WTC11 (cell line): ENCODE measurements around the gene NAXE. TPM values are rescaled to one million over a fixed set of nuclear protein-coding genes. Genes with fewer than 3 reads are reported as not detected.

Experiments used
- ATAC-seq: fragments of 200-7000 bp; cut with Tn5 transposase; 2 replicates; pipeline ENCODE4 v1.10.0; 2021; ENCODE audit warnings: mild to moderate bottlenecking, moderate library complexity
- CTCF ChIA-PET: fragments of 300-600 bp; sonication (Branson Sonifier 250); formaldehyde crosslinking; loops from one replicate; lab custom pipeline; 2021; ENCODE audit warnings: antibody characterized with exemption; lab: Charles Lee
- POLR2A ChIA-PET: fragments of 350-600 bp; sonication (Branson Sonifier 250); formaldehyde crosslinking; loops from one replicate; lab custom pipeline; 2021; ENCODE audit warnings: antibody characterized with exemption; lab: Charles Lee
- DNase-seq: peaks from one replicate; pipeline ENCODE4 v3.0.0; 2021; ENCODE audit warnings: low spot score
- H3K27ac Mint-ChIP-seq: 2 replicates; pipeline ENCODE4 v1.8.0; 2021; ENCODE audit warnings: mixed read lengths
- H3K27me3 Mint-ChIP-seq: 2 replicates; pipeline ENCODE4 v1.8.0; 2021; ENCODE audit warnings: low read depth, mild to moderate bottlenecking, moderate library complexity, mixed read lengths
- H3K36me3 Mint-ChIP-seq: 2 replicates; pipeline ENCODE4 v1.8.0; 2021; ENCODE audit warnings: mixed read lengths
- H3K4me1 Mint-ChIP-seq: 2 replicates; pipeline ENCODE4 v1.8.0; 2022; ENCODE audit warnings: mixed read lengths
- H3K4me3 Mint-ChIP-seq: 2 replicates; pipeline ENCODE4 v1.8.0; 2021; ENCODE audit warnings: mild to moderate bottlenecking, moderate library complexity, mixed read lengths
- H3K9me3 Mint-ChIP-seq: 2 replicates; pipeline ENCODE4 v1.8.0; 2021; ENCODE audit warnings: mixed read lengths
- ATF2 ChIP-seq: sonication (generic); formaldehyde crosslinking; IDR thresholded peaks from 2 replicates; pipeline ENCODE4 v1.8.1; 2022; ENCODE audit warnings: low read depth, missing genetic modification reagents, borderline replicate concordance
- CBFB ChIP-seq: sonication (generic); formaldehyde crosslinking; IDR thresholded peaks from 2 replicates; pipeline ENCODE4 v1.8.1; 2022; ENCODE audit warnings: mild to moderate bottlenecking, low read depth, missing genetic modification reagents
- CDX4 ChIP-seq: fragments of 250-450 bp; sonication (Bioruptor Pico); IDR thresholded peaks from 2 replicates; pipeline ENCODE4 v1.9.0; 2021; ENCODE audit warnings: moderate library complexity, mild to moderate bottlenecking, inconsistent platforms, borderline replicate concordance
- CREM ChIP-seq: sonication (generic); formaldehyde crosslinking; IDR thresholded peaks from 2 replicates; pipeline ENCODE4 v1.8.1; 2022; ENCODE audit warnings: mild to moderate bottlenecking, missing genetic modification reagents, moderate library complexity
- GRHL2 ChIP-seq: fragments of 250-450 bp; sonication (Bioruptor Pico); IDR thresholded peaks from 2 replicates; pipeline ENCODE4 v1.8.0; 2022; ENCODE audit warnings: mild to moderate bottlenecking, moderate library complexity; ENCODE audit not compliant: insufficient replicate concordance, severe bottlenecking
- GTF2I ChIP-seq: fragments of 250-450 bp; sonication (Bioruptor Pico); conservative IDR thresholded peaks from 2 replicates; pipeline ENCODE4 v1.4.0; 2021; ENCODE audit warnings: mild to moderate bottlenecking
- HMGXB4 ChIP-seq: sonication (generic); formaldehyde crosslinking; IDR thresholded peaks from 2 replicates; pipeline ENCODE4 v1.8.1; 2023; ENCODE audit warnings: mild to moderate bottlenecking, moderate library complexity, missing genetic modification reagents
- IRF2 ChIP-seq: sonication (generic); formaldehyde crosslinking; IDR thresholded peaks from 2 replicates; pipeline ENCODE4 v1.8.0; 2022; ENCODE audit warnings: low read depth, missing genetic modification reagents, borderline replicate concordance
- JUN ChIP-seq: sonication (generic); formaldehyde crosslinking; IDR thresholded peaks from 2 replicates; pipeline ENCODE4 v1.8.0; 2023; ENCODE audit warnings: mild to moderate bottlenecking, missing genetic modification reagents
- MAX ChIP-seq: sonication (generic); formaldehyde crosslinking; IDR thresholded peaks from 2 replicates; pipeline ENCODE4 v1.8.0; 2022; ENCODE audit warnings: mild to moderate bottlenecking, missing genetic modification reagents
- MLX ChIP-seq: sonication (generic); formaldehyde crosslinking; IDR thresholded peaks from 2 replicates; pipeline ENCODE4 v1.8.1; 2023; ENCODE audit warnings: mild to moderate bottlenecking, missing genetic modification reagents, moderate library complexity
- NR3C1 ChIP-seq: sonication (generic); formaldehyde crosslinking; conservative IDR thresholded peaks from 2 replicates; pipeline ENCODE4 v1.8.1; 2023; ENCODE audit warnings: low read depth, mild to moderate bottlenecking, missing genetic modification reagents
- ZNF219 ChIP-seq: sonication (generic); formaldehyde crosslinking; IDR thresholded peaks from 2 replicates; pipeline ENCODE4 v1.8.0; 2023; ENCODE audit warnings: missing genetic modification reagents, mild to moderate bottlenecking, borderline replicate concordance
- ZNF396 ChIP-seq: fragments of 250-450 bp; sonication (Bioruptor Pico); IDR thresholded peaks from 2 replicates; pipeline ENCODE4 v1.8.0; 2021; ENCODE audit warnings: mild to moderate bottlenecking, moderate library complexity, borderline replicate concordance
- total RNA-seq: library from RNA; stranded (reverse); gene quantifications from 3 replicates; pipeline ENCODE4 v1.2.3, GENCODE V29; 2021
- TF ChIP-seq, protein P1 (sequence below): sonication (generic); formaldehyde crosslinking; IDR thresholded peaks from 2 replicates; pipeline ENCODE4 v1.8.1; 2022; ENCODE audit warnings: missing genetic modification reagents, borderline replicate concordance
- TF ChIP-seq, protein P2 (sequence below): sonication (generic); formaldehyde crosslinking; IDR thresholded peaks from 2 replicates; pipeline ENCODE4 v1.8.0; 2023; ENCODE audit warnings: missing genetic modification reagents, mild to moderate bottlenecking, borderline replicate concordance

Gene NAXE
- total RNA-seq, 1 experiment from 2014 or later: 81.6 TPM

- TF ChIP-seq CDX4 (no peak), MAX (CRISPR knock-in tag) (no peak), GRHL2 (no peak), NR3C1 (CRISPR knock-in tag) (no peak)
Measured at GRCh38 chr1:156547434-156547833, 44.1 kb upstream of the NAXE start (continued).

GRCh38 chr1:156547982-156548381 is 43.6 kb upstream of the NAXE start:
- DNase-seq (no peak), ATAC-seq (no peak)
- ChIA-PET CTCF (interaction anchor here (0.6 kb wide), 1 partner anchor 162 kb away, joined by 3 read pairs; no protein-coding TSS in a partner anchor), POLR2A (no interaction called here)
- no peaks in the 10 kb centered on the region for H3K27me3 Mint-ChIP-seq
- H3K27ac Mint-ChIP-seq: no peak overlapping the region
- H3K9me3 Mint-ChIP-seq: no peaks in the 10 kb centered on the region
- peaks cover 14% of the 10 kb centered on the region for H3K36me3 Mint-ChIP-seq
- H3K4me1 Mint-ChIP-seq: no peaks in the 10 kb centered on the region
- H3K4me3 Mint-ChIP-seq: no peak overlapping the region
- TF ChIP-seq GTF2I (CRISPR knock-in tag): no peak
- TF ChIP-seq CREM (CRISPR knock-in tag): no peak
- TF ChIP-seq, protein P1, sequence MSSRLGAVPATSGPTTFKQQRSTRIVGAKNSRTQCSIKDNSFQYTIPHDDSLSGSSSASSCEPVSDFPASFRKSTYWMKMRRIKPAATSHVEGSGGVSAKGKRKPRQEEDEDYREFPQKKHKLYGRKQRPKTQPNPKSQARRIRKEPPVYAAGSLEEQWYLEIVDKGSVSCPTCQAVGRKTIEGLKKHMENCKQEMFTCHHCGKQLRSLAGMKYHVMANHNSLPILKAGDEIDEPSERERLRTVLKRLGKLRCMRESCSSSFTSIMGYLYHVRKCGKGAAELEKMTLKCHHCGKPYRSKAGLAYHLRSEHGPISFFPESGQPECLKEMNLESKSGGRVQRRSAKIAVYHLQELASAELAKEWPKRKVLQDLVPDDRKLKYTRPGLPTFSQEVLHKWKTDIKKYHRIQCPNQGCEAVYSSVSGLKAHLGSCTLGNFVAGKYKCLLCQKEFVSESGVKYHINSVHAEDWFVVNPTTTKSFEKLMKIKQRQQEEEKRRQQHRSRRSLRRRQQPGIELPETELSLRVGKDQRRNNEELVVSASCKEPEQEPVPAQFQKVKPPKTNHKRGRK (CRISPR knock-in tag): no peak
- TF ChIP-seq ATF2 (CRISPR knock-in tag): no peak
- TF ChIP-seq MLX: no peak
- TF ChIP-seq JUN (CRISPR knock-in tag): no peak
- TF ChIP-seq HMGXB4 (CRISPR knock-in tag): no peak
- TF ChIP-seq ZNF396 (CRISPR knock-in tag): no peak
- TF ChIP-seq CBFB (CRISPR knock-in tag): no peak
- TF ChIP-seq IRF2 (CRISPR knock-in tag): no peak
- no peak for TF ChIP-seq ZNF219 (CRISPR knock-in tag)
- TF ChIP-seq, protein P2, sequence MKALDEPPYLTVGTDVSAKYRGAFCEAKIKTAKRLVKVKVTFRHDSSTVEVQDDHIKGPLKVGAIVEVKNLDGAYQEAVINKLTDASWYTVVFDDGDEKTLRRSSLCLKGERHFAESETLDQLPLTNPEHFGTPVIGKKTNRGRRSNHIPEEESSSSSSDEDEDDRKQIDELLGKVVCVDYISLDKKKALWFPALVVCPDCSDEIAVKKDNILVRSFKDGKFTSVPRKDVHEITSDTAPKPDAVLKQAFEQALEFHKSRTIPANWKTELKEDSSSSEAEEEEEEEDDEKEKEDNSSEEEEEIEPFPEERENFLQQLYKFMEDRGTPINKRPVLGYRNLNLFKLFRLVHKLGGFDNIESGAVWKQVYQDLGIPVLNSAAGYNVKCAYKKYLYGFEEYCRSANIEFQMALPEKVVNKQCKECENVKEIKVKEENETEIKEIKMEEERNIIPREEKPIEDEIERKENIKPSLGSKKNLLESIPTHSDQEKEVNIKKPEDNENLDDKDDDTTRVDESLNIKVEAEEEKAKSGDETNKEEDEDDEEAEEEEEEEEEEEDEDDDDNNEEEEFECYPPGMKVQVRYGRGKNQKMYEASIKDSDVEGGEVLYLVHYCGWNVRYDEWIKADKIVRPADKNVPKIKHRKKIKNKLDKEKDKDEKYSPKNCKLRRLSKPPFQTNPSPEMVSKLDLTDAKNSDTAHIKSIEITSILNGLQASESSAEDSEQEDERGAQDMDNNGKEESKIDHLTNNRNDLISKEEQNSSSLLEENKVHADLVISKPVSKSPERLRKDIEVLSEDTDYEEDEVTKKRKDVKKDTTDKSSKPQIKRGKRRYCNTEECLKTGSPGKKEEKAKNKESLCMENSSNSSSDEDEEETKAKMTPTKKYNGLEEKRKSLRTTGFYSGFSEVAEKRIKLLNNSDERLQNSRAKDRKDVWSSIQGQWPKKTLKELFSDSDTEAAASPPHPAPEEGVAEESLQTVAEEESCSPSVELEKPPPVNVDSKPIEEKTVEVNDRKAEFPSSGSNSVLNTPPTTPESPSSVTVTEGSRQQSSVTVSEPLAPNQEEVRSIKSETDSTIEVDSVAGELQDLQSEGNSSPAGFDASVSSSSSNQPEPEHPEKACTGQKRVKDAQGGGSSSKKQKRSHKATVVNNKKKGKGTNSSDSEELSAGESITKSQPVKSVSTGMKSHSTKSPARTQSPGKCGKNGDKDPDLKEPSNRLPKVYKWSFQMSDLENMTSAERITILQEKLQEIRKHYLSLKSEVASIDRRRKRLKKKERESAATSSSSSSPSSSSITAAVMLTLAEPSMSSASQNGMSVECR: no peak
